NB4 (cell line): Measurements from ENCODE around the gene VEPH1.
A peak's percentile ranks its signal among the peaks of the same experiment; 100 is the strongest.

Experiments
- DNase-seq: peaks from one replicate; pipeline ENCODE4 v3.0.0; 2010; ENCODE audit warnings: low read depth
- H3K4me3 ChIP-seq: one replicate; pipeline ENCODE4 v1.5.1; 2011; ENCODE audit warnings: mild to moderate bottlenecking, low read depth, low read length, moderate library complexity
- CTCF ChIP-seq: IDR thresholded peaks from one replicate; pipeline ENCODE4 v1.5.1; 2012; ENCODE audit warnings: low read depth, low read length
- MYC ChIP-seq: IDR thresholded peaks from 2 replicates; pipeline ENCODE4 v1.6.1; 2011; ENCODE audit warnings: low read depth, low read length
- POLR2A ChIP-seq: IDR thresholded peaks from 2 replicates; pipeline ENCODE4 v1.6.1; 2011; ENCODE audit warnings: mild to moderate bottlenecking; ENCODE audit not compliant: insufficient read length; ENCODE audit errors: extremely low read depth
- TF ChIP-seq, protein P1 (sequence below): IDR thresholded peaks from 2 replicates; pipeline ENCODE4 v1.6.1; 2011; ENCODE audit warnings: low read depth, low read length

The VEPH1 gene

GRCh38 chr3:157477441-157477840 is 25.8 kb downstream of the VEPH1 start:
- TF ChIP-seq POLR2A = no peak
- no peak for TF ChIP-seq CTCF
- TF ChIP-seq, protein P1, sequence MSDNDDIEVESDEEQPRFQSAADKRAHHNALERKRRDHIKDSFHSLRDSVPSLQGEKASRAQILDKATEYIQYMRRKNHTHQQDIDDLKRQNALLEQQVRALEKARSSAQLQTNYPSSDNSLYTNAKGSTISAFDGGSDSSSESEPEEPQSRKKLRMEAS = no peak
- no peak for TF ChIP-seq MYC
- DNase-seq = no peak

DNA sequence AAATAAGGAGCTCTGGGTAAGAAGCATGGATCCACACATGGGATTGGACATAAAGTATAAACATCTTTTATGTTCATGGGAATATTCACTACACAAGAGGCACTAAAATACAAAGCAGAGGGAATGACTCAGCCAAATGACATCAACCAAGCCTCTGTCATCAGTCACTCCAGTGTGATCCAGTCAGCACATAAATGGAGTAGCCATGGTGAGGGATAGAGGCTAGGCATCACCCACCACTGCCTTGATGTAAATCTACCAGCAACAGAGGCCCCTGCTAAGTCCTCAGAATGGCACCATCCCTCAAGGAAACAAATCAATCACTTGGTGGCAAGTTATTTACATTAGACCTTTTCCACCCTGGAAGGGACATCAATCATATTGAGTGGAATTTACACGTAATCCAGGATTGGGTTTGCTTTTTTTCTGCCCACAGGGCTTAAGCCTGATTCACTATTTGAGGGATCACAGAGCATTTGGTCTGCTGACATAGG is 27.2 kb downstream of the VEPH1 start:
- no peak for TF ChIP-seq MYC
- H3K4me3 ChIP-seq = no peak overlapping the region
- DNase-seq = no peak

More at GRCh38 chr3:157477441-157477840, 25.8 kb downstream of the VEPH1 start:
- no peak overlapping the region for H3K4me3 ChIP-seq

GRCh38 chr3:157472648-157473047 is 30.6 kb downstream of the VEPH1 start:
- no peak for TF ChIP-seq MYC
- no peak for TF ChIP-seq POLR2A
- TF ChIP-seq, protein P1 = no peak
- no peak for TF ChIP-seq CTCF

DNA sequence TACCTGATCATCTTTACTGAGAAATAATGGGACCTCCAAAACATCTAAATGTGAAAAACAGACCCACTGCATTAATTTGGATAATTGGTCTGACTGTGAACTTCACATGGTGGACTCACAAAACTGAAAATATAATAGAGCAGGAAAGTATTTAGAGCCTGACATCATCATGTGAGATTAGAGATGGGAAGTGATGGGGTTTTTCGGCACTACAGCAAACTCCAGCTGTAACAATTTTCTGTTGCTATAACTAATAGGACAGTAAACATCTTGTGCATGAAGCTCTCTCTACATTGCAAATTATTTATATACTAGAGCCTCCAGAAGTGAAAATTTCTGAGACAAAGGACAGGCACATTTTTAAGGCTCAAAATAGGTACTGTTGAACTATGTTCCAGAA is 32.2 kb downstream of the VEPH1 start:
- TF ChIP-seq, protein P1 = no peak
- no peak for TF ChIP-seq POLR2A
- no peak for TF ChIP-seq MYC
- TF ChIP-seq CTCF = no peak
- H3K4me3 ChIP-seq = no peak overlapping the region
- DNase-seq = no peak

More at GRCh38 chr3:157472648-157473047, 30.6 kb downstream of the VEPH1 start:
- no peak for DNase-seq
- H3K4me3 ChIP-seq = no peak overlapping the region

DNA sequence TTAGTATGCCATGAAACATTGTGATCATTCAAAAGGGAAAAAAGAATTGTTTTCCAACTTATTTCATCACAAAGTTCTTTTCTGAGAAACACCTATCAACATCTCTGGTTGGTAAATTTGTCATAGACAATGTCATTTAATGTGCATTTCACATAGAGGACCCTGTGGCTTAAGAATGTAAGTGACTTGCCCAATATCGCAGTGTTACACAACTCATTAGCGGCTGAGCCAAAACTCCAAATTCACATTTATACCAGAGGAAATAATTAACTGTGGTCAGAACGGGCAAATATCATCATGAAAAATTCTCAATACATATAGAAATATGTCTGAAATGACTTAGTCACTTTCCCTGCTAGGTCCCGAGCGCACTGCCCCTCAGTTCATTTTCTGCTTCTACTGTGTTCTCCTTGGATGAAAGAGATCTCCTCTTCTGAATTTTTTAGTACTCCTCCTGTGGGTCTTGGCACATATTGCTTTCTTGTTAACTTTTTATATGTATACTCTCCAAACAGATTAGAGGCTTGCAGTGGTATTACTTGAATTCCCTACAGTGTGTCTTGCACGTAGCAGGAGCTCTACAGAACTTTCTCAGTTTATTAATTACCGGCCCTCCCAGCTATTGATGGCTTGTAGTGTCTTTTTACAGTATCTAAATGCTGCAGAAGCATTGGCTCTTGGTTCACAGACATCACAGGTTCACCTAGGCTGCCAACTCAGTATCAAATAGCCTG is 33.5 kb downstream of the VEPH1 start:
- TF ChIP-seq, protein P1 = no peak
- TF ChIP-seq MYC (no peak), POLR2A (no peak), CTCF (no peak)
- peak; percentile 69 for DNase-seq
- H3K4me3 ChIP-seq = no peak overlapping the region

GRCh38 chr3:157467200-157467599 is 36.0 kb downstream of the VEPH1 start:
- no peak overlapping the region for H3K4me3 ChIP-seq
- no peak for DNase-seq
- no peak for TF ChIP-seq CTCF
- TF ChIP-seq POLR2A = no peak
- TF ChIP-seq, protein P1 = no peak
- TF ChIP-seq MYC = no peak
